HepG2 (cell line): ENCODE measurements around the gene RUSF1. TPM values are rescaled to one million over a fixed set of nuclear protein-coding genes. Genes with fewer than 3 reads are reported as not detected.

ENCODE experiments used
- CBX2 ChIP-seq, 2 experiments: fragments of 200-600 bp in 1 of 2; sonication (generic); formaldehyde crosslinking in 1 of 2; IDR thresholded peaks; 2 replicates each; pipeline versions ENCODE4 v1.7.0 to v1.8.1; 2018 to 2022; ENCODE audit warnings: low read depth in 2 of 2, low read length in 1 of 2, mild to moderate bottlenecking in 1 of 2, missing genetic modification reagents in 1 of 2
- CENPX ChIP-seq: sonication (generic); formaldehyde crosslinking; IDR thresholded peaks from 2 replicates; pipeline ENCODE4 v1.9.0; 2021; ENCODE audit warnings: mild to moderate bottlenecking, missing genetic modification reagents, moderate library complexity
- RFX1 ChIP-seq: fragments of 450-650 bp; IDR thresholded peaks from 2 replicates; pipeline ENCODE4 v1.6.1; 2017
- SAFB2 ChIP-seq: sonication (generic); formaldehyde crosslinking; IDR thresholded peaks from 2 replicates; pipeline ENCODE4 v1.5.1; 2020; ENCODE audit warnings: missing genetic modification reagents, low read depth, mild to moderate bottlenecking, borderline replicate concordance
- SMAD1 ChIP-seq: sonication (generic); formaldehyde crosslinking; IDR thresholded peaks from 2 replicates; pipeline ENCODE4 v1.4.0; 2020; ENCODE audit warnings: missing genetic modification reagents, low read depth, mild to moderate bottlenecking, borderline replicate concordance
- TBL1XR1 ChIP-seq: fragments of 150-350 bp; IDR thresholded peaks from 2 replicates; pipeline ENCODE4 v1.6.1; 2014; ENCODE audit warnings: borderline replicate concordance, low read length; ENCODE audit not compliant: partially characterized antibody
- TP53 ChIP-seq: sonication (generic); formaldehyde crosslinking; conservative IDR thresholded peaks from 2 replicates; pipeline ENCODE4 v1.4.0; 2020; ENCODE audit warnings: missing genetic modification reagents
- ZNF274 ChIP-seq: sonication (generic); formaldehyde crosslinking; IDR thresholded peaks from 2 replicates; pipeline ENCODE4 v1.5.1; 2020; ENCODE audit warnings: mild to moderate bottlenecking, missing genetic modification reagents
- ZSCAN22 ChIP-seq: sonication (generic); formaldehyde crosslinking; IDR thresholded peaks from 2 replicates; pipeline ENCODE4 v1.4.0; 2020; ENCODE audit warnings: mild to moderate bottlenecking, missing genetic modification reagents
- polyA plus RNA-seq, 8 experiments: library from polyadenylated mRNA; depleted of rRNA in 3 of 8; stranded (reverse) in 7 of 8; unstranded in 1 of 8; fragments of >200 nt; fragmentation: Illumina TruSeq in 4 of 8; extraction: Trizol in 4 of 8; gene quantifications; 2 replicates each; pipeline versions ENCODE4 v1.2.1 to v1.2.3, GENCODE V29; 2011 to 2016; ENCODE audit warnings: low read depth in 4 of 8, missing spikeins in 1 of 8, mixed read lengths in 1 of 8; ENCODE audit not compliant: insufficient read depth in 1 of 8
- total RNA-seq, 5 experiments: library from RNA; depleted of rRNA; stranded (reverse); fragments of >200 nt; fragmentation: Illumina TruSeq; extraction: Trizol; gene quantifications; 2 replicates each; pipeline ENCODE4 v1.2.3, GENCODE V29; 2016; ENCODE audit warnings: low read depth in 1 of 5
- TF ChIP-seq, protein P1 (sequence below): sonication (generic); formaldehyde crosslinking; IDR thresholded peaks from 2 replicates; pipeline ENCODE4 v1.4.0; 2020; ENCODE audit warnings: missing genetic modification reagents
- TF ChIP-seq, protein P2 (sequence below): sonication (generic); formaldehyde crosslinking; conservative IDR thresholded peaks from 2 replicates; pipeline ENCODE4 v1.8.1; 2023; ENCODE audit warnings: missing genetic modification reagents
- TF ChIP-seq, protein P3 (sequence below): sonication (generic); formaldehyde crosslinking; IDR thresholded peaks from 2 replicates; pipeline ENCODE4 v1.8.0; 2023; ENCODE audit warnings: mild to moderate bottlenecking, missing genetic modification reagents
- TF ChIP-seq, protein P4 (sequence below): sonication (generic); formaldehyde crosslinking; conservative IDR thresholded peaks from 2 replicates; pipeline ENCODE4 v1.8.0; 2022; ENCODE audit warnings: low read depth, missing genetic modification reagents

The RUSF1 gene
- total and polyA plus RNA-seq, 2 of the 13 experiments (the other 11 are each of a cell fraction or from before 2014, with no cell fraction given) = 40.8 to 50.2 TPM

DNA sequence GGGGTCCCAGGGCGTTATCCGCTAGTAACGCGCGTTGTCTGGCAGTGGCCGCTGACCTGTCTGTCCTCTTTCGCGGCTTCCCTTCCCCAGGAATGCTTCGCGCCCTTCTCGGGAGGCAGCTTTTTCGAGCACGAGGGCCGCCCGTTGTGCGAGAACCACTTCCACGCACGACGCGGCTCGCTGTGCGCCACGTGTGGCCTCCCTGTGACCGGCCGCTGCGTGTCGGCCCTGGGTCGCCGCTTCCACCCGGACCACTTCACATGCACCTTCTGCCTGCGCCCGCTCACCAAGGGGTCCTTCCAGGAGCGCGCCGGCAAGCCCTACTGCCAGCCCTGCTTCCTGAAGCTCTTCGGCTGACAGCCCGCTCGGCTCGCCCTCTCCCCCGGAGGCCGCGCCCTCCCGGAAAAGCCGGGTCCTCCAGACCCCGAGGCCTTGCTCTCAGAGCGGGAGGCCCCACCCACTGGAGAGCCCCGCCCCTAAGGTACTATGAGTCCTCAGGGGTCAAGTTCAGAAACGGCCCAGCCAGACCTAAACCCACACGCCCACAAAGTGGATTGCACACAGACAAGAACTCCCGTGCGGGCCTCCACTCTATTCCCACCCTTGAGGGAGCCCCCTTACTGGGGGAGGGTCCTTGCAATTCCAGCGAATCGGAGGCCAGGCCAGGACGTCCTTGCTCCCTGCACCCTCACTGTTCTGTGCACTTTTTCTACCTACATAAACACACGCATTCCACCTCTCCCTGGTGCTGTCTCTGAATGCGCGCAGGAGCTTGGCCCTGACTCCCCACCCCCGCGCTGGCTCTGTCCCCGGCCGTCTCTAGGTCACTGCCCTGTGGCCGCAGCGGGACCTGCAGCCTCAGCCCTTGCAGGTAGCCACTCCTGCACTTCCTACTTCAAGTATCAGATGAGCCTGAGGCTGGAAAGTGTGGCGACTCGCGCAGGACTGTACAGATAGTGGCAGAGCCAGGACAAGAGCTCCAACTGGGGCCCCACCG, 30.7 kb downstream of the RUSF1 start (continued):
- TF ChIP-seq, protein P1, sequence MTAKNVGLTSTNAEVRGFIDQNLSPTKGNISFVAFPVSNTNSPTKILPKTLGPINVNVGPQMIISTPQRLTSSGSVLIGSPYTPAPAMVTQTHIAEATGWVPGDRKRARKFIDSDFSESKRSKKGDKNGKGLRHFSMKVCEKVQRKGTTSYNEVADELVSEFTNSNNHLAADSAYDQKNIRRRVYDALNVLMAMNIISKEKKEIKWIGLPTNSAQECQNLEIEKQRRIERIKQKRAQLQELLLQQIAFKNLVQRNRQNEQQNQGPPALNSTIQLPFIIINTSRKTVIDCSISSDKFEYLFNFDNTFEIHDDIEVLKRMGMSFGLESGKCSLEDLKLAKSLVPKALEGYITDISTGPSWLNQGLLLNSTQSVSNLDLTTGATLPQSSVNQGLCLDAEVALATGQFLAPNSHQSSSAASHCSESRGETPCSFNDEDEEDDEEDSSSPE (CRISPR knock-in tag) = peak; percentile 53
- TF ChIP-seq ZSCAN22 (CRISPR knock-in tag) (no peak), ZNF274 (CRISPR knock-in tag) (peak; percentile 73), TBL1XR1 (peak; percentile 69), CBX2 (IDR thresholded peaks at IDR 0.05; ENCODE audit: low read depth, low read length) (no peak), CBX2 (CRISPR knock-in tag; IDR thresholded peaks at IDR 0.05; ENCODE audit: low read depth) (no peak; the same call in none of the 2 replicates), SAFB2 (CRISPR knock-in tag) (0 out of 2 replicates have a peak, but pooled peaks have one; percentile 57), TP53 (0 out of 2 replicates have a peak, but pooled peaks have one; percentile 48), SMAD1 (peak; percentile 99), CENPX (CRISPR knock-in tag) (no peak), RFX1 (no peak)
- TF ChIP-seq, protein P2, sequence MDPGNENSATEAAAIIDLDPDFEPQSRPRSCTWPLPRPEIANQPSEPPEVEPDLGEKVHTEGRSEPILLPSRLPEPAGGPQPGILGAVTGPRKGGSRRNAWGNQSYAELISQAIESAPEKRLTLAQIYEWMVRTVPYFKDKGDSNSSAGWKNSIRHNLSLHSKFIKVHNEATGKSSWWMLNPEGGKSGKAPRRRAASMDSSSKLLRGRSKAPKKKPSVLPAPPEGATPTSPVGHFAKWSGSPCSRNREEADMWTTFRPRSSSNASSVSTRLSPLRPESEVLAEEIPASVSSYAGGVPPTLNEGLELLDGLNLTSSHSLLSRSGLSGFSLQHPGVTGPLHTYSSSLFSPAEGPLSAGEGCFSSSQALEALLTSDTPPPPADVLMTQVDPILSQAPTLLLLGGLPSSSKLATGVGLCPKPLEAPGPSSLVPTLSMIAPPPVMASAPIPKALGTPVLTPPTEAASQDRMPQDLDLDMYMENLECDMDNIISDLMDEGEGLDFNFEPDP = no peak
- TF ChIP-seq, protein P3, sequence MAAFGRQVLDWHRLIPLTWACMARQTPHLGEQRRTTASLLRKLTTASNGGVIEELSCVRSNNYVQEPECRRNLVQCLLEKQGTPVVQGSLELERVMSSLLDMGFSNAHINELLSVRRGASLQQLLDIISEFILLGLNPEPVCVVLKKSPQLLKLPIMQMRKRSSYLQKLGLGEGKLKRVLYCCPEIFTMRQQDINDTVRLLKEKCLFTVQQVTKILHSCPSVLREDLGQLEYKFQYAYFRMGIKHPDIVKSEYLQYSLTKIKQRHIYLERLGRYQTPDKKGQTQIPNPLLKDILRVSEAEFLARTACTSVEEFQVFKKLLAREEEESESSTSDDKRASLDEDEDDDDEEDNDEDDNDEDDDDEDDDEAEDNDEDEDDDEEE (CRISPR knock-in tag) = no peak
- TF ChIP-seq, protein P4, sequence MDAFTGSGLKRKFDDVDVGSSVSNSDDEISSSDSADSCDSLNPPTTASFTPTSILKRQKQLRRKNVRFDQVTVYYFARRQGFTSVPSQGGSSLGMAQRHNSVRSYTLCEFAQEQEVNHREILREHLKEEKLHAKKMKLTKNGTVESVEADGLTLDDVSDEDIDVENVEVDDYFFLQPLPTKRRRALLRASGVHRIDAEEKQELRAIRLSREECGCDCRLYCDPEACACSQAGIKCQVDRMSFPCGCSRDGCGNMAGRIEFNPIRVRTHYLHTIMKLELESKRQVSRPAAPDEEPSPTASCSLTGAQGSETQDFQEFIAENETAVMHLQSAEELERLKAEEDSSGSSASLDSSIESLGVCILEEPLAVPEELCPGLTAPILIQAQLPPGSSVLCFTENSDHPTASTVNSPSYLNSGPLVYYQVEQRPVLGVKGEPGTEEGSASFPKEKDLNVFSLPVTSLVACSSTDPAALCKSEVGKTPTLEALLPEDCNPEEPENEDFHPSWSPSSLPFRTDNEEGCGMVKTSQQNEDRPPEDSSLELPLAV (CRISPR knock-in tag) = no peak
